Measurements from ENCODE around the gene APOL4.

Gene APOL4

GRCh38 chr22:36227806-36228205, 26.2 kb upstream of the APOL4 start:
- DNase-seq (ENCODE audit: low read depth), result no peak
- TF ChIP-seq, protein P1, sequence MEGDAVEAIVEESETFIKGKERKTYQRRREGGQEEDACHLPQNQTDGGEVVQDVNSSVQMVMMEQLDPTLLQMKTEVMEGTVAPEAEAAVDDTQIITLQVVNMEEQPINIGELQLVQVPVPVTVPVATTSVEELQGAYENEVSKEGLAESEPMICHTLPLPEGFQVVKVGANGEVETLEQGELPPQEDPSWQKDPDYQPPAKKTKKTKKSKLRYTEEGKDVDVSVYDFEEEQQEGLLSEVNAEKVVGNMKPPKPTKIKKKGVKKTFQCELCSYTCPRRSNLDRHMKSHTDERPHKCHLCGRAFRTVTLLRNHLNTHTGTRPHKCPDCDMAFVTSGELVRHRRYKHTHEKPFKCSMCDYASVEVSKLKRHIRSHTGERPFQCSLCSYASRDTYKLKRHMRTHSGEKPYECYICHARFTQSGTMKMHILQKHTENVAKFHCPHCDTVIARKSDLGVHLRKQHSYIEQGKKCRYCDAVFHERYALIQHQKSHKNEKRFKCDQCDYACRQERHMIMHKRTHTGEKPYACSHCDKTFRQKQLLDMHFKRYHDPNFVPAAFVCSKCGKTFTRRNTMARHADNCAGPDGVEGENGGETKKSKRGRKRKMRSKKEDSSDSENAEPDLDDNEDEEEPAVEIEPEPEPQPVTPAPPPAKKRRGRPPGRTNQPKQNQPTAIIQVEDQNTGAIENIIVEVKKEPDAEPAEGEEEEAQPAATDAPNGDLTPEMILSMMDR (IDR thresholded peaks at IDR 0.05; ENCODE audit: low read depth, low read length, missing control alignments), result no peak
- H3K4me3 ChIP-seq (ENCODE audit: low read depth, low read length), result no peak overlapping the region

- no peak overlapping the region for H3K4me3 ChIP-seq (ENCODE audit: low read depth, low read length)
- DNase-seq (ENCODE audit: low read depth), result no peak
- TF ChIP-seq, protein P1 (IDR thresholded peaks at IDR 0.05; ENCODE audit: low read depth, low read length, missing control alignments), result no peak
Measured at GRCh38 chr22:36227396-36227795, 25.8 kb upstream of the APOL4 start.

DNA sequence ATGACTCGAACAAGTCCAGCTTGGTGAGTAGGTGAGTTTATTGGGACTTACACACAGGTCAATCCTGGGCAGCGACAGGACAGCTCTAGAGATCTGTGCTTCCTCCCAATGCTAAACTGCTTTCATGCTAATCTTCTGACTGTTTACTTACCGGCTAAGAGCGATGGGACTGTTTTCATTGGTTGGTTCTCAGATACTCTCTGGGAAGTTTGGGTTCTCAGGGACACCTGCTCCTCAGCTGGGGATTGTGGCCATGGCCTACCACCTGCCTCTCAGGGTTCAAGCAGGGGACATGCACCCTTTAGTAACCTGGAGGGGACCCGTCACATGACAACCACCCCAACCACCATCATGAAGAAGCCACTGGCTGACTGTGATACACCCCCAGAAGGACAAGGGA, 24.6 kb upstream of the APOL4 start:
- TF ChIP-seq, protein P1 (IDR thresholded peaks at IDR 0.05; ENCODE audit: low read depth, low read length, missing control alignments), result no peak
- no peak for DNase-seq (ENCODE audit: low read depth)
- H3K4me3 ChIP-seq (ENCODE audit: low read depth, low read length), result no peak overlapping the region

GRCh38 chr22:36225333-36225922, 23.8 kb upstream of the APOL4 start:
- no peak for DNase-seq (ENCODE audit: low read depth)
- TF ChIP-seq, protein P1 (IDR thresholded peaks at IDR 0.05; ENCODE audit: low read depth, low read length, missing control alignments), result no peak
- no peak overlapping the region for H3K4me3 ChIP-seq (ENCODE audit: low read depth, low read length)

DNA sequence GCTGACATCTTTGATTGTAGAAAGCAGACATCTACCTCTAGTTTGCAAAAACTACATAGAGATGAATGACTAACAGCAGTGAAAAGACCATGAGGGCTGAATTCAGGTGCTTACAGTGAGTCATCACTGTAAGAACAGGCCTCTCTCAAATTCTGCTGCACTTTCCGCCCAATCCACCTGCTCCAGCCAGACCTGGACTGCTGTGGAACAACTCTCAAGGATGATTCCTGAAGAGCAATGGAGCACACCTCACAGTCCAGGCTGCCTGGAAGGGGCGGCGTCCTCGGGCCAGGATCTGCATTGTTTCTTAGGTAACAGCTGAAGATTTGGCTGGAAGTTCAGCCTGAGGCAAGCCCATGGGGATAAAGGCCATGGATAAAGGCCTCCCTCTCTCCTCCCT, 22.6 kb upstream of the APOL4 start:
- no peak for DNase-seq (ENCODE audit: low read depth)
- TF ChIP-seq, protein P1 (IDR thresholded peaks at IDR 0.05; ENCODE audit: low read depth, low read length, missing control alignments), result no peak
- no peak overlapping the region for H3K4me3 ChIP-seq (ENCODE audit: low read depth, low read length)

GRCh38 chr22:36223504-36223903, 21.9 kb upstream of the APOL4 start:
- no peak for DNase-seq (ENCODE audit: low read depth)
- TF ChIP-seq, protein P1 (IDR thresholded peaks at IDR 0.05; ENCODE audit: low read depth, low read length, missing control alignments), result no peak
- H3K4me3 ChIP-seq (ENCODE audit: low read depth, low read length), result no peak overlapping the region

GRCh38 chr22:36222887-36223450, 21.4 kb upstream of the APOL4 start:
- DNase-seq (ENCODE audit: low read depth), result no peak
- no peak overlapping the region for H3K4me3 ChIP-seq (ENCODE audit: low read depth, low read length)
- TF ChIP-seq, protein P1 (IDR thresholded peaks at IDR 0.05; ENCODE audit: low read depth, low read length, missing control alignments), result no peak
